WTC11 (cell line): ENCODE measurements around the gene HCRTR1. TPM values are rescaled to one million over a fixed set of nuclear protein-coding genes. Genes with fewer than 3 reads are reported as not detected.

Experiments
- ATAC-seq: fragments of 200-7000 bp; cut with Tn5 transposase; 2 replicates; pipeline ENCODE4 v1.10.0; 2021; ENCODE audit warnings: mild to moderate bottlenecking, moderate library complexity
- CTCF ChIA-PET: fragments of 300-600 bp; sonication (Branson Sonifier 250); formaldehyde crosslinking; loops from one replicate; lab custom pipeline; 2021; ENCODE audit warnings: antibody characterized with exemption; lab: Charles Lee
- POLR2A ChIA-PET: fragments of 350-600 bp; sonication (Branson Sonifier 250); formaldehyde crosslinking; loops from one replicate; lab custom pipeline; 2021; ENCODE audit warnings: antibody characterized with exemption; lab: Charles Lee
- DNase-seq: peaks from one replicate; pipeline ENCODE4 v3.0.0; 2021; ENCODE audit warnings: low spot score
- H3K27ac Mint-ChIP-seq: 2 replicates; pipeline ENCODE4 v1.8.0; 2021; ENCODE audit warnings: mixed read lengths
- H3K27me3 Mint-ChIP-seq: 2 replicates; pipeline ENCODE4 v1.8.0; 2021; ENCODE audit warnings: low read depth, mild to moderate bottlenecking, moderate library complexity, mixed read lengths
- H3K36me3 Mint-ChIP-seq: 2 replicates; pipeline ENCODE4 v1.8.0; 2021; ENCODE audit warnings: mixed read lengths
- H3K4me1 Mint-ChIP-seq: 2 replicates; pipeline ENCODE4 v1.8.0; 2022; ENCODE audit warnings: mixed read lengths
- H3K4me3 Mint-ChIP-seq: 2 replicates; pipeline ENCODE4 v1.8.0; 2021; ENCODE audit warnings: mild to moderate bottlenecking, moderate library complexity, mixed read lengths
- H3K9me3 Mint-ChIP-seq: 2 replicates; pipeline ENCODE4 v1.8.0; 2021; ENCODE audit warnings: mixed read lengths
- CREB1 ChIP-seq: sonication (generic); formaldehyde crosslinking; IDR thresholded peaks from 2 replicates; pipeline ENCODE4 v1.8.0; 2023; ENCODE audit warnings: mild to moderate bottlenecking, missing genetic modification reagents
- CREM ChIP-seq: sonication (generic); formaldehyde crosslinking; IDR thresholded peaks from 2 replicates; pipeline ENCODE4 v1.8.1; 2022; ENCODE audit warnings: mild to moderate bottlenecking, missing genetic modification reagents, moderate library complexity
- FOXK1 ChIP-seq: sonication (generic); formaldehyde crosslinking; IDR thresholded peaks from 2 replicates; pipeline ENCODE4 v1.8.0; 2022; ENCODE audit warnings: mild to moderate bottlenecking, moderate library complexity, missing genetic modification reagents
- HMGA2 ChIP-seq: fragments of 250-450 bp; sonication (Bioruptor Pico); IDR thresholded peaks from 2 replicates; pipeline ENCODE4 v1.4.0; 2021; ENCODE audit warnings: mild to moderate bottlenecking, moderate library complexity
- IRF2 ChIP-seq: sonication (generic); formaldehyde crosslinking; IDR thresholded peaks from 2 replicates; pipeline ENCODE4 v1.8.0; 2022; ENCODE audit warnings: low read depth, missing genetic modification reagents, borderline replicate concordance
- MXD4 ChIP-seq: fragments of 250-450 bp; sonication (Bioruptor Pico); IDR thresholded peaks from 2 replicates; pipeline ENCODE4 v1.8.0; 2021; ENCODE audit warnings: mild to moderate bottlenecking, moderate library complexity, borderline replicate concordance
- NFE2L1 ChIP-seq: sonication (generic); formaldehyde crosslinking; IDR thresholded peaks from 2 replicates; pipeline ENCODE4 v1.8.1; 2023; ENCODE audit warnings: missing genetic modification reagents
- ZBTB21 ChIP-seq: sonication (generic); formaldehyde crosslinking; IDR thresholded peaks from 2 replicates; pipeline ENCODE4 v1.8.1; 2023; ENCODE audit warnings: mild to moderate bottlenecking, missing genetic modification reagents, borderline replicate concordance
- ZNF232 ChIP-seq: sonication (generic); formaldehyde crosslinking; IDR thresholded peaks from 2 replicates; pipeline ENCODE4 v1.8.0; 2022; ENCODE audit warnings: mild to moderate bottlenecking, missing genetic modification reagents
- ZNF263 ChIP-seq: sonication (generic); formaldehyde crosslinking; IDR thresholded peaks from 2 replicates; pipeline ENCODE4 v1.8.1; 2022; ENCODE audit warnings: low read depth, mild to moderate bottlenecking, moderate library complexity, missing genetic modification reagents
- ZNF416 ChIP-seq: fragments of 250-450 bp; sonication (Bioruptor Pico); IDR thresholded peaks from 2 replicates; pipeline ENCODE4 v1.9.0; 2021; ENCODE audit warnings: mild to moderate bottlenecking, inconsistent platforms
- ZNF671 ChIP-seq: fragments of 250-450 bp; sonication (Bioruptor Pico); IDR thresholded peaks from 2 replicates; pipeline ENCODE4 v1.8.0; 2021; ENCODE audit warnings: mild to moderate bottlenecking
- total RNA-seq: library from RNA; stranded (reverse); gene quantifications from 3 replicates; pipeline ENCODE4 v1.2.3, GENCODE V29; 2021
- TF ChIP-seq, protein P1 (sequence below): fragments of 250-450 bp; sonication (Bioruptor Pico); IDR thresholded peaks from 2 replicates; pipeline ENCODE4 v2.1.2; 2022; ENCODE audit warnings: mild to moderate bottlenecking, moderate library complexity
- TF ChIP-seq, protein P2 (sequence below): sonication (generic); formaldehyde crosslinking; conservative IDR thresholded peaks from 2 replicates; pipeline ENCODE4 v1.8.1; 2023; ENCODE audit warnings: mild to moderate bottlenecking, low read depth, missing genetic modification reagents, moderate library complexity
- TF ChIP-seq, protein P3 (sequence below): fragments of 250-450 bp; sonication (Bioruptor Pico); IDR thresholded peaks from 2 replicates; pipeline ENCODE4 v1.9.0; 2021; ENCODE audit warnings: mild to moderate bottlenecking
- TF ChIP-seq, protein P4 (sequence below): sonication (generic); formaldehyde crosslinking; IDR thresholded peaks from 2 replicates; pipeline ENCODE4 v1.8.1; 2022; ENCODE audit warnings: mild to moderate bottlenecking, moderate library complexity, missing genetic modification reagents
- TF ChIP-seq, protein P5 (sequence below): sonication (generic); formaldehyde crosslinking; conservative IDR thresholded peaks from 2 replicates; pipeline ENCODE4 v1.8.1; 2022; ENCODE audit warnings: mild to moderate bottlenecking, missing genetic modification reagents
- TF ChIP-seq, protein P6 (sequence below): sonication (generic); formaldehyde crosslinking; IDR thresholded peaks from 2 replicates; pipeline ENCODE4 v1.8.0; 2023; ENCODE audit warnings: mild to moderate bottlenecking, missing genetic modification reagents
- TF ChIP-seq, protein P7 (sequence below): fragments of 250-450 bp; sonication (Bioruptor Pico); IDR thresholded peaks from 2 replicates; pipeline ENCODE4 v1.9.0; 2021; ENCODE audit warnings: mild to moderate bottlenecking
- TF ChIP-seq, protein P8 (sequence below): sonication (generic); formaldehyde crosslinking; IDR thresholded peaks from 2 replicates; pipeline ENCODE4 v1.8.1; 2022; ENCODE audit warnings: low read depth, mild to moderate bottlenecking, moderate library complexity, missing genetic modification reagents, borderline replicate concordance

HCRTR1 gene
- total RNA-seq, 1 experiment from 2014 or later: 0.13 TPM

DNA sequence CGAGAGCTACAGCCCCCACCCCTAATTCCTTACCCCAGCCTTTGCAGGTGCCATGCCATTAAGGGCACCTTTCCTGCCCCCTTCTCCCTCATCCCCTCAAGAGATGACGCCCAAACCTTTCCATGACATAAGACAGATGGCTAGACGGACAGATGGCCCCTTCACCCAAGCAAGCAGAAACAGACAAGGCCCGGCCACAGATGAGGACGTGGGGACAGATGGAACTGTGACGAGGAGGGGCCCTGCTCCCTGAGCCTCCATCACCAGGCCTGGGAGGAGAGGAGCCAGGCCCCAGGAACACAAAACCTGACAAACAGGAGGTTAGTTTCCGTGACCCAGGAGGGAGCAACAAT lies 51.9 kb downstream of the HCRTR1 start (continued):
- TF ChIP-seq MXD4 (CRISPR knock-in tag) (no peak), ZNF232 (CRISPR knock-in tag) (no peak)
- TF ChIP-seq, protein P1, sequence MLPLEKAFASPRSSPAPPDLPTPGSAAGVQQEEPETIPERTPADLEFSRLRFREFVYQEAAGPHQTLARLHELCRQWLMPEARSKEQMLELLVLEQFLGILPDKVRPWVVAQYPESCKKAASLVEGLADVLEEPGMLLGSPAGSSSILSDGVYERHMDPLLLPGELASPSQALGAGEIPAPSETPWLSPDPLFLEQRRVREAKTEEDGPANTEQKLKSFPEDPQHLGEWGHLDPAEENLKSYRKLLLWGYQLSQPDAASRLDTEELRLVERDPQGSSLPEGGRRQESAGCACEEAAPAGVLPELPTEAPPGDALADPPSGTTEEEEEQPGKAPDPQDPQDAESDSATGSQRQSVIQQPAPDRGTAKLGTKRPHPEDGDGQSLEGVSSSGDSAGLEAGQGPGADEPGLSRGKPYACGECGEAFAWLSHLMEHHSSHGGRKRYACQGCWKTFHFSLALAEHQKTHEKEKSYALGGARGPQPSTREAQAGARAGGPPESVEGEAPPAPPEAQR: no peak
- TF ChIP-seq, all 79 proteins: peak for 0

DNA sequence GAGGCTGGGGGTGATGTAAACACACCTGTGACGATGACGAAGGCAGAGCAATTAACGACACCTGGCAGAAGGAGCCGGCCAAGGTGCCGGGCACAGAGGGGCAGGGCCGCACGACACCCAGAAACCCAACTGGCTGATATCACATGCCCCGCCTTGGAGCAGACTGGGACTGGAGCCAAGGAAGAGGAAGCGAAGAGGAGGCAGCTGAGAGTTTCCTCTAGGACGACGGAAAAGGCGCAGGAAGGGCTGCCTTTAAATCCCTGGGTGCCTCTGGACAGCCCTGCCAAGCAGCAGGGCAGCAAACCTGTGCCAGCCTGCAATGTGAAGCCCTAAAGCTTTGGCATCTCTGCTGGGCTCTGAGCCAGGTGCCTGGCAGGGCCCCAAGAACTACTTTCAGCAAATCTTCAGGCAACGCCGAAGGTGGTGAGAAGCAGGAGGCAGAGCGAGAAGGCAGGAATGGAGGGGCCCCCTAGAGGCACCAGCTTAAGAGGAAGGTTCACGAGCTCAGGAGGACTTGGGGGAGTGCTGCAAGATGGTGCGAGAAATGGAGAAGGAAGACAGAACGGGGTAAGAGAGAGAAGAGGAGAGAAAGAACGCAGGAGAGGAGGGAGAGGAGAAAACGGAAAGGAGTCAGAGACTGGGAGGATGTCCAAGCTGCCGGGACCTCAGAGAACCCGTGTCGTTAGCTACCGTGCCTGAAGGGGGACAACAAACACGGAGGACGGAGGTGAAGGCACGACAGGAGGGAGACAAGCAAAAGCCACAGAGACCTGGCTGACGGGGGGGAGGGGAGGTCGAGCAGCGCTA lies 52.5 kb downstream of the HCRTR1 start:
- peaks cover 19% of the 10 kb centered on the region for H3K4me1 Mint-ChIP-seq

DNA sequence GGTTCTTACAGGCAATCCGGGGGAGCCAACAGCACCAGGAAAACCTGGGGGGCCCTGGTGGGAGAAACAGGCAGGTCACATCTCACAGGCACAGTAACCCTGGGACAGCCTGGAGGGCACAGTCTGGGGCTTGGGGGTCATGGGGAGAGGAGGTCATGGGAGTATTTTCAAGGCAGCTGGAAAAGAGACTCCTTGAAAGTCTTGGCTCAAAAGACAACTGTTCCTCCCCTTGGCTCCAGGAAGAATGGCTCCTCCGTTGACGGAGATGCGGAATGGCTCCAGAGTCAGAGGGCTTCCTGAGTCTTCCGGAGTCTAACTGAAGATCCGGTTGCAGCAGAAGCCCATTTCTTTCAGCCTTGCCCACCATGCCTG lies 53.1 kb downstream of the HCRTR1 start:
- ChIA-PET POLR2A (interaction anchor here (1.0 kb wide), 1 partner anchor 27 kb away, joined by 3 read pairs; no protein-coding TSS in a partner anchor), CTCF (interaction anchor here (0.7 to 4.1 kb wide), 24 partner anchors 9 to 293 kb away, joined by 3 to 46 read pairs (median 5); partner anchors contain the start of genes COL16A1, PEF1 and SPOCD1)
- no peak for DNase-seq
- Mint-ChIP-seq H3K4me3 (no peak overlapping the region), H3K36me3 (no peaks in the 10 kb centered on the region), H3K4me1 (peaks cover 19% of the 10 kb centered on the region), H3K9me3 (no peaks in the 10 kb centered on the region), H3K27me3 (no peaks in the 10 kb centered on the region), H3K27ac (no peak overlapping the region)
- ATAC-seq: no peak
- TF ChIP-seq, protein P2, sequence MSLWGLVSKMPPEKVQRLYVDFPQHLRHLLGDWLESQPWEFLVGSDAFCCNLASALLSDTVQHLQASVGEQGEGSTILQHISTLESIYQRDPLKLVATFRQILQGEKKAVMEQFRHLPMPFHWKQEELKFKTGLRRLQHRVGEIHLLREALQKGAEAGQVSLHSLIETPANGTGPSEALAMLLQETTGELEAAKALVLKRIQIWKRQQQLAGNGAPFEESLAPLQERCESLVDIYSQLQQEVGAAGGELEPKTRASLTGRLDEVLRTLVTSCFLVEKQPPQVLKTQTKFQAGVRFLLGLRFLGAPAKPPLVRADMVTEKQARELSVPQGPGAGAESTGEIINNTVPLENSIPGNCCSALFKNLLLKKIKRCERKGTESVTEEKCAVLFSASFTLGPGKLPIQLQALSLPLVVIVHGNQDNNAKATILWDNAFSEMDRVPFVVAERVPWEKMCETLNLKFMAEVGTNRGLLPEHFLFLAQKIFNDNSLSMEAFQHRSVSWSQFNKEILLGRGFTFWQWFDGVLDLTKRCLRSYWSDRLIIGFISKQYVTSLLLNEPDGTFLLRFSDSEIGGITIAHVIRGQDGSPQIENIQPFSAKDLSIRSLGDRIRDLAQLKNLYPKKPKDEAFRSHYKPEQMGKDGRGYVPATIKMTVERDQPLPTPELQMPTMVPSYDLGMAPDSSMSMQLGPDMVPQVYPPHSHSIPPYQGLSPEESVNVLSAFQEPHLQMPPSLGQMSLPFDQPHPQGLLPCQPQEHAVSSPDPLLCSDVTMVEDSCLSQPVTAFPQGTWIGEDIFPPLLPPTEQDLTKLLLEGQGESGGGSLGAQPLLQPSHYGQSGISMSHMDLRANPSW (CRISPR knock-in tag): no peak
- TF ChIP-seq, protein P3, sequence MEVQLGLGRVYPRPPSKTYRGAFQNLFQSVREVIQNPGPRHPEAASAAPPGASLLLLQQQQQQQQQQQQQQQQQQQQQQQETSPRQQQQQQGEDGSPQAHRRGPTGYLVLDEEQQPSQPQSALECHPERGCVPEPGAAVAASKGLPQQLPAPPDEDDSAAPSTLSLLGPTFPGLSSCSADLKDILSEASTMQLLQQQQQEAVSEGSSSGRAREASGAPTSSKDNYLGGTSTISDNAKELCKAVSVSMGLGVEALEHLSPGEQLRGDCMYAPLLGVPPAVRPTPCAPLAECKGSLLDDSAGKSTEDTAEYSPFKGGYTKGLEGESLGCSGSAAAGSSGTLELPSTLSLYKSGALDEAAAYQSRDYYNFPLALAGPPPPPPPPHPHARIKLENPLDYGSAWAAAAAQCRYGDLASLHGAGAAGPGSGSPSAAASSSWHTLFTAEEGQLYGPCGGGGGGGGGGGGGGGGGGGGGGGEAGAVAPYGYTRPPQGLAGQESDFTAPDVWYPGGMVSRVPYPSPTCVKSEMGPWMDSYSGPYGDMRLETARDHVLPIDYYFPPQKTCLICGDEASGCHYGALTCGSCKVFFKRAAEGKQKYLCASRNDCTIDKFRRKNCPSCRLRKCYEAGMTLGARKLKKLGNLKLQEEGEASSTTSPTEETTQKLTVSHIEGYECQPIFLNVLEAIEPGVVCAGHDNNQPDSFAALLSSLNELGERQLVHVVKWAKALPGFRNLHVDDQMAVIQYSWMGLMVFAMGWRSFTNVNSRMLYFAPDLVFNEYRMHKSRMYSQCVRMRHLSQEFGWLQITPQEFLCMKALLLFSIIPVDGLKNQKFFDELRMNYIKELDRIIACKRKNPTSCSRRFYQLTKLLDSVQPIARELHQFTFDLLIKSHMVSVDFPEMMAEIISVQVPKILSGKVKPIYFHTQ: no peak
- TF ChIP-seq ZNF416 (CRISPR knock-in tag) (no peak), IRF2 (no peak), CREM (no peak), CREB1 (CRISPR knock-in tag) (no peak)
- TF ChIP-seq, protein P4, sequence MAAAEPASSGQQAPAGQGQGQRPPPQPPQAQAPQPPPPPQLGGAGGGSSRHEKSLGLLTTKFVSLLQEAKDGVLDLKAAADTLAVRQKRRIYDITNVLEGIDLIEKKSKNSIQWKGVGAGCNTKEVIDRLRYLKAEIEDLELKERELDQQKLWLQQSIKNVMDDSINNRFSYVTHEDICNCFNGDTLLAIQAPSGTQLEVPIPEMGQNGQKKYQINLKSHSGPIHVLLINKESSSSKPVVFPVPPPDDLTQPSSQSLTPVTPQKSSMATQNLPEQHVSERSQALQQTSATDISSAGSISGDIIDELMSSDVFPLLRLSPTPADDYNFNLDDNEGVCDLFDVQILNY (CRISPR knock-in tag): no peak

More for the DNA sequence above, 52.5 kb downstream of the HCRTR1 start:
- ATAC-seq (peak; percentile 59), DNase-seq (no peak)
- Mint-ChIP-seq H3K9me3 (no peaks in the 10 kb centered on the region), H3K36me3 (no peaks in the 10 kb centered on the region), H3K4me3 (peak overlapping the region; percentile 18; the same call in 1 of the 2 replicates), H3K27ac (0 out of 2 replicates have a peak overlapping the region, but pooled peaks have one; percentile 16), H3K27me3 (no peaks in the 10 kb centered on the region)
- ChIA-PET POLR2A (interaction anchor here (1.0 kb wide), 1 partner anchor 26 kb away, joined by 3 read pairs; no protein-coding TSS in a partner anchor), CTCF (interaction anchor here (0.6 to 4.1 kb wide), 30 partner anchors 8 to 294 kb away, joined by 3 to 46 read pairs (median 5); partner anchors contain the start of genes COL16A1, PEF1 and SPOCD1)
- no peak for TF ChIP-seq ZNF671 (CRISPR knock-in tag)
- no peak for TF ChIP-seq ZBTB21 (CRISPR knock-in tag)
- TF ChIP-seq, protein P5, sequence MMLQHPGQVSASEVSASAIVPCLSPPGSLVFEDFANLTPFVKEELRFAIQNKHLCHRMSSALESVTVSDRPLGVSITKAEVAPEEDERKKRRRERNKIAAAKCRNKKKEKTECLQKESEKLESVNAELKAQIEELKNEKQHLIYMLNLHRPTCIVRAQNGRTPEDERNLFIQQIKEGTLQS: no peak
- TF ChIP-seq NFE2L1 (CRISPR knock-in tag): no peak
- TF ChIP-seq IRF2: no peak
- no peak for TF ChIP-seq ZNF416 (CRISPR knock-in tag)
- TF ChIP-seq HMGA2 (CRISPR knock-in tag): no peak
- TF ChIP-seq, protein P6, sequence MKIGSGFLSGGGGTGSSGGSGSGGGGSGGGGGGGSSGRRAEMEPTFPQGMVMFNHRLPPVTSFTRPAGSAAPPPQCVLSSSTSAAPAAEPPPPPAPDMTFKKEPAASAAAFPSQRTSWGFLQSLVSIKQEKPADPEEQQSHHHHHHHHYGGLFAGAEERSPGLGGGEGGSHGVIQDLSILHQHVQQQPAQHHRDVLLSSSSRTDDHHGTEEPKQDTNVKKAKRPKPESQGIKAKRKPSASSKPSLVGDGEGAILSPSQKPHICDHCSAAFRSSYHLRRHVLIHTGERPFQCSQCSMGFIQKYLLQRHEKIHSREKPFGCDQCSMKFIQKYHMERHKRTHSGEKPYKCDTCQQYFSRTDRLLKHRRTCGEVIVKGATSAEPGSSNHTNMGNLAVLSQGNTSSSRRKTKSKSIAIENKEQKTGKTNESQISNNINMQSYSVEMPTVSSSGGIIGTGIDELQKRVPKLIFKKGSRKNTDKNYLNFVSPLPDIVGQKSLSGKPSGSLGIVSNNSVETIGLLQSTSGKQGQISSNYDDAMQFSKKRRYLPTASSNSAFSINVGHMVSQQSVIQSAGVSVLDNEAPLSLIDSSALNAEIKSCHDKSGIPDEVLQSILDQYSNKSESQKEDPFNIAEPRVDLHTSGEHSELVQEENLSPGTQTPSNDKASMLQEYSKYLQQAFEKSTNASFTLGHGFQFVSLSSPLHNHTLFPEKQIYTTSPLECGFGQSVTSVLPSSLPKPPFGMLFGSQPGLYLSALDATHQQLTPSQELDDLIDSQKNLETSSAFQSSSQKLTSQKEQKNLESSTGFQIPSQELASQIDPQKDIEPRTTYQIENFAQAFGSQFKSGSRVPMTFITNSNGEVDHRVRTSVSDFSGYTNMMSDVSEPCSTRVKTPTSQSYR: no peak
- no peak for TF ChIP-seq FOXK1 (CRISPR knock-in tag)
- TF ChIP-seq MXD4 (CRISPR knock-in tag): no peak
- TF ChIP-seq, protein P7, sequence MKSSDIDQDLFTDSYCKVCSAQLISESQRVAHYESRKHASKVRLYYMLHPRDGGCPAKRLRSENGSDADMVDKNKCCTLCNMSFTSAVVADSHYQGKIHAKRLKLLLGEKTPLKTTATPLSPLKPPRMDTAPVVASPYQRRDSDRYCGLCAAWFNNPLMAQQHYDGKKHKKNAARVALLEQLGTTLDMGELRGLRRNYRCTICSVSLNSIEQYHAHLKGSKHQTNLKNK: no peak
- TF ChIP-seq, protein P8, sequence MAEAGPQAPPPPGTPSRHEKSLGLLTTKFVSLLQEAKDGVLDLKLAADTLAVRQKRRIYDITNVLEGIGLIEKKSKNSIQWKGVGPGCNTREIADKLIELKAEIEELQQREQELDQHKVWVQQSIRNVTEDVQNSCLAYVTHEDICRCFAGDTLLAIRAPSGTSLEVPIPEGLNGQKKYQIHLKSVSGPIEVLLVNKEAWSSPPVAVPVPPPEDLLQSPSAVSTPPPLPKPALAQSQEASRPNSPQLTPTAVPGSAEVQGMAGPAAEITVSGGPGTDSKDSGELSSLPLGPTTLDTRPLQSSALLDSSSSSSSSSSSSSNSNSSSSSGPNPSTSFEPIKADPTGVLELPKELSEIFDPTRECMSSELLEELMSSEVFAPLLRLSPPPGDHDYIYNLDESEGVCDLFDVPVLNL: no peak
- TF ChIP-seq ZNF263 (CRISPR knock-in tag): no peak
